Erythroblast (primary cell): ENCODE results near the gene SIN3B.
"Not testable (repeated sequence)": the region's sequence is repeated elsewhere in the genome, so short reads cannot be mapped to it uniquely, and the experiment has no call there.

Experiments used
- DNase-seq, 2 experiments: peaks; one replicate each; lab custom pipeline; 2025; lab: John Stamatoyannopoulos, UW
- GATA1 ChIP-seq: IDR thresholded peaks from 2 replicates; pipeline ENCODE4 v1.6.1; 2011; ENCODE audit warnings: low read depth, mild to moderate bottlenecking, control low read depth, low read length, moderate library complexity
- POLR2A ChIP-seq: IDR thresholded peaks from 2 replicates; pipeline ENCODE4 v1.6.1; 2011; ENCODE audit warnings: mild to moderate bottlenecking, low read length

SIN3B gene

GRCh38 chr19:16862826-16863415, 33.7 kb downstream of the SIN3B start:
- no peak for TF ChIP-seq POLR2A
- no peak for TF ChIP-seq GATA1
- no peak for DNase-seq

- TF ChIP-seq GATA1 = no peak
- TF ChIP-seq POLR2A = no peak
Observed at GRCh38 chr19:16867211-16867610, 38.0 kb downstream of the SIN3B start.

GRCh38 chr19:16868423-16869130, 39.4 kb downstream of the SIN3B start:
- TF ChIP-seq GATA1 = no peak
- TF ChIP-seq POLR2A = no peak
- DNase-seq = no peak

More at GRCh38 chr19:16867211-16867610, 38.0 kb downstream of the SIN3B start:
- DNase-seq = no peak

GRCh38 chr19:16869331-16869972, 40.3 kb downstream of the SIN3B start:
- TF ChIP-seq POLR2A (no peak), GATA1 (no peak)

GRCh38 chr19:16871871-16872270, 42.7 kb downstream of the SIN3B start:
- DNase-seq = no peak
- TF ChIP-seq GATA1 (no peak), POLR2A (no peak)

More at GRCh38 chr19:16869331-16869972, 40.3 kb downstream of the SIN3B start:
- DNase-seq = no peak

- TF ChIP-seq GATA1 (no peak), POLR2A (no peak)
- DNase-seq = no peak
Observed at GRCh38 chr19:16872728-16873127, 43.5 kb downstream of the SIN3B start.

GRCh38 chr19:16873594-16873993, 44.4 kb downstream of the SIN3B start:
- no peak for TF ChIP-seq GATA1
- TF ChIP-seq POLR2A = no peak
- DNase-seq = no peak

- TF ChIP-seq POLR2A (no peak), GATA1 (no peak)
- no peak for DNase-seq
Observed at GRCh38 chr19:16874250-16874977, 45.2 kb downstream of the SIN3B start.

GRCh38 chr19:16874978-16875299, 45.7 kb downstream of the SIN3B start:
- not testable (repeated sequence) for DNase-seq

- TF ChIP-seq GATA1 = no peak
- no peak for TF ChIP-seq POLR2A
- no peak for DNase-seq
Observed at GRCh38 chr19:16875584-16876555, 46.7 kb downstream of the SIN3B start.

GRCh38 chr19:16876904-16877361, 47.7 kb downstream of the SIN3B start:
- DNase-seq = no peak
- no peak for TF ChIP-seq GATA1
- no peak for TF ChIP-seq POLR2A

- TF ChIP-seq GATA1 (no peak), POLR2A (no peak)
Observed at GRCh38 chr19:16877581-16877980, 48.4 kb downstream of the SIN3B start.

GRCh38 chr19:16878181-16878965, 49.2 kb downstream of the SIN3B start:
- no peak for DNase-seq
- no peak for TF ChIP-seq POLR2A

More at GRCh38 chr19:16877581-16877980, 48.4 kb downstream of the SIN3B start:
- DNase-seq = no peak
